OCI-LY1 (cell line): ENCODE data around the gene SMYD4.

Experiments used
- H2AFZ ChIP-seq: fragments of 200-600 bp; sonication (generic), shearing (Covaris generic); 2 replicates; pipeline ENCODE4 v1.6.0; 2014; ENCODE audit warnings: antibody characterized with exemption, mild to moderate bottlenecking, low read length
- H3F3A ChIP-seq: fragments of 200-600 bp; sonication (generic), shearing (Covaris generic); 2 replicates; pipeline ENCODE4 v1.6.0; 2014; ENCODE audit warnings: mild to moderate bottlenecking, antibody characterized with exemption, low read length, moderate library complexity; ENCODE audit not compliant: insufficient read depth
- H3K27ac ChIP-seq: fragments of 200-600 bp; sonication (generic); 2 replicates; pipeline ENCODE4 v1.5.1; 2014; ENCODE audit warnings: low read length, mixed run types, mild to moderate bottlenecking, low read depth; ENCODE audit not compliant: poor library complexity, severe bottlenecking
- H3K27me3 ChIP-seq: fragments of 200-600 bp; sonication (generic); 2 replicates; pipeline ENCODE4 v1.6.0; 2014; ENCODE audit warnings: antibody characterized with exemption, mild to moderate bottlenecking, low read length, moderate library complexity; ENCODE audit not compliant: insufficient read depth
- H3K36me3 ChIP-seq: fragments of 200-600 bp; sonication (generic); 2 replicates; pipeline ENCODE4 v1.6.1; 2014; ENCODE audit warnings: mild to moderate bottlenecking, antibody characterized with exemption, low read length, moderate library complexity, mixed read lengths; ENCODE audit not compliant: insufficient read depth
- H3K4me1 ChIP-seq: fragments of 200-600 bp; sonication (generic); 2 replicates; pipeline ENCODE4 v1.5.1; 2014; ENCODE audit warnings: mild to moderate bottlenecking, low read length, moderate library complexity; ENCODE audit not compliant: insufficient read depth, severe bottlenecking
- H3K4me2 ChIP-seq: fragments of 200-600 bp; sonication (generic), shearing (Covaris generic); 2 replicates; pipeline ENCODE4 v1.6.1; 2014; ENCODE audit warnings: low read length
- H3K4me3 ChIP-seq: fragments of 200-600 bp; sonication (generic); 2 replicates; pipeline ENCODE4 v1.5.1; 2014; ENCODE audit warnings: low read length, low read depth, mild to moderate bottlenecking, mixed read lengths; ENCODE audit not compliant: poor library complexity, severe bottlenecking
- H3K79me2 ChIP-seq: fragments of 200-600 bp; shearing (Covaris generic); 2 replicates; pipeline ENCODE4 v1.6.1; 2016; ENCODE audit warnings: mixed run types, low read length, mixed read lengths; ENCODE audit not compliant: insufficient read depth
- H3K9ac ChIP-seq: fragments of 200-600 bp; sonication (generic), shearing (Covaris generic); 2 replicates; pipeline ENCODE4 v1.6.1; 2014; ENCODE audit warnings: mild to moderate bottlenecking, low read length, mixed read lengths
- H3K9me2 ChIP-seq: fragments of 200-600 bp; sonication (generic), shearing (Covaris generic); 2 replicates; pipeline ENCODE4 v1.6.1; 2014; ENCODE audit warnings: low read depth, mild to moderate bottlenecking, low read length, mixed read lengths
- H3K9me3 ChIP-seq: fragments of 200-600 bp; shearing (Covaris generic); 2 replicates; pipeline ENCODE4 v1.6.1; 2014; ENCODE audit warnings: low read length, mixed read lengths
- H4K20me1 ChIP-seq: fragments of 200-600 bp; sonication (generic), shearing (Covaris generic); 2 replicates; pipeline ENCODE4 v1.6.0; 2016; ENCODE audit warnings: mild to moderate bottlenecking, low read length; ENCODE audit not compliant: insufficient read depth
- EZH2 ChIP-seq: fragments of 200-600 bp; sonication (generic), shearing (Covaris generic); IDR thresholded peaks from 2 replicates; pipeline ENCODE4 v1.8.0; 2017; ENCODE audit warnings: borderline replicate concordance, mixed run types, mild to moderate bottlenecking, antibody characterized with exemption, low read length, moderate library complexity, mixed read lengths
- TF ChIP-seq, protein P1 (sequence below): fragments of 200-600 bp; sonication (generic), shearing (Covaris generic); IDR thresholded peaks from 2 replicates; pipeline ENCODE4 v1.5.1; 2017; ENCODE audit warnings: mild to moderate bottlenecking, antibody characterized with exemption, low read length, moderate library complexity, mixed read lengths

SMYD4 gene

DNA sequence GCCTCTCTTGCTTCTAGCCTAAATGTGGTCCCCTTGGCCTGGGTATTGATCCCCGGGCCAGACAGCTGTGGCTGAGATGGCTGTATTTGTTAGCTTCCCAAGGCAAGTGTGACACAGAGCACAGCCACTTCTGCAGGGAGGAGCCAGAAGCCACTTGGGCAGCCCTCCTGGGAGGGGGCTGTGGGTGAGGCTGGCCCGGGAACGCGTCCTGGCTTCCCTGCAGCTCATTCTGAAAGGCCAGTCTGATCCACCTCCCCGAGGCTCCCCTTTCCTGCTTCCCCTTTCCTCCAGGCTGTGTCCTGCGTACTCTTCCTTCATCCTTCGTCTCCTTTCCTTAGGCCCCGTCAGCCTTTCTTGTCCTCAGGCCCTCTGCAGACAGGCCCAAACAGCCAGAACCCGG, 79.1 kb downstream of the SMYD4 start:
- Histone ChIP-seq H3K79me2 (no peaks in the 10 kb centered on the region), H3K4me1 (peaks cover 10% of the 10 kb centered on the region), H3K4me2 (no peak overlapping the region), H3F3A (no peaks in the 10 kb centered on the region), H3K36me3 (no peaks in the 10 kb centered on the region), H3K9me2 (no peaks in the 10 kb centered on the region), H2AFZ (no peak overlapping the region), H3K27me3 (peaks cover 3% of the 10 kb centered on the region; the same call in 1 of the 2 replicates), H3K9ac (no peak overlapping the region), H3K4me3 (no peak overlapping the region), H3K27ac (no peak overlapping the region), H4K20me1 (no peaks in the 10 kb centered on the region), H3K9me3 (no peaks in the 10 kb centered on the region)
- TF ChIP-seq, protein P1, sequence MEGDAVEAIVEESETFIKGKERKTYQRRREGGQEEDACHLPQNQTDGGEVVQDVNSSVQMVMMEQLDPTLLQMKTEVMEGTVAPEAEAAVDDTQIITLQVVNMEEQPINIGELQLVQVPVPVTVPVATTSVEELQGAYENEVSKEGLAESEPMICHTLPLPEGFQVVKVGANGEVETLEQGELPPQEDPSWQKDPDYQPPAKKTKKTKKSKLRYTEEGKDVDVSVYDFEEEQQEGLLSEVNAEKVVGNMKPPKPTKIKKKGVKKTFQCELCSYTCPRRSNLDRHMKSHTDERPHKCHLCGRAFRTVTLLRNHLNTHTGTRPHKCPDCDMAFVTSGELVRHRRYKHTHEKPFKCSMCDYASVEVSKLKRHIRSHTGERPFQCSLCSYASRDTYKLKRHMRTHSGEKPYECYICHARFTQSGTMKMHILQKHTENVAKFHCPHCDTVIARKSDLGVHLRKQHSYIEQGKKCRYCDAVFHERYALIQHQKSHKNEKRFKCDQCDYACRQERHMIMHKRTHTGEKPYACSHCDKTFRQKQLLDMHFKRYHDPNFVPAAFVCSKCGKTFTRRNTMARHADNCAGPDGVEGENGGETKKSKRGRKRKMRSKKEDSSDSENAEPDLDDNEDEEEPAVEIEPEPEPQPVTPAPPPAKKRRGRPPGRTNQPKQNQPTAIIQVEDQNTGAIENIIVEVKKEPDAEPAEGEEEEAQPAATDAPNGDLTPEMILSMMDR, result no peak
- no peak for TF ChIP-seq EZH2

DNA sequence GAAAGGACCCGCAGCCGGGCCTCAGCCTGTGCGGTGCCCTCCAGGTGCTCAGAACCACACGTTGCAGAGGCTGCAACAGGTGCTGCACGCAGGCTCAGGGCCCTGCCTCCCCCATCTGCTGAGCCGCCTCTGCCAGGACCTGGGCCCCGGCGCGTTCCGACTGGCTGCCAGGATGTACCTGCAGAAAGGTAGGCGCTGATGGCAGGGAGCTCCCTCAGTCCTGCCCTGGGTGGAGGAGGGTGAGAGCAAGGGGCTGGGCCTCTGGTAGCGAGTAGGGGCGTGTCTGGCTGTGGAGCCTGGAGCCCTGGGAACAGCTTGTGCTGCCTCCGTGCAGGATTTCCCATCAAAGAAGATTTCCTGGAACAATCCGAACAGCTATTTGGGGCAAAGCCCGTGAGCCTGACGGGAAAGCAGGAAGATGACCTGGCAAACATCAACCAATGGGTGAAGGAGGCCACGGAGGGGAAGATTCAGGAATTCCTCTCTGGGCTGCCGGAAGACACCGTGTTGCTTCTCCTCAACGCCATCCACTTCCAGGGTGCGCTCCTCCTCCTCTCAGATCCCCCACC, 82.6 kb downstream of the SMYD4 start:
- Histone ChIP-seq H3F3A (no peaks in the 10 kb centered on the region), H3K4me2 (no peak overlapping the region), H3K9me3 (no peaks in the 10 kb centered on the region), H3K36me3 (no peaks in the 10 kb centered on the region), H3K4me1 (peaks cover 2% of the 10 kb centered on the region), H3K9ac (no peak overlapping the region), H3K4me3 (no peak overlapping the region), H4K20me1 (no peaks in the 10 kb centered on the region), H2AFZ (no peak overlapping the region), H3K27me3 (no peaks in the 10 kb centered on the region; the same call in 1 of the 2 replicates), H3K27ac (no peak overlapping the region), H3K79me2 (no peaks in the 10 kb centered on the region), H3K9me2 (no peaks in the 10 kb centered on the region)
- TF ChIP-seq EZH2, result no peak
- TF ChIP-seq, protein P1, result no peak

DNA sequence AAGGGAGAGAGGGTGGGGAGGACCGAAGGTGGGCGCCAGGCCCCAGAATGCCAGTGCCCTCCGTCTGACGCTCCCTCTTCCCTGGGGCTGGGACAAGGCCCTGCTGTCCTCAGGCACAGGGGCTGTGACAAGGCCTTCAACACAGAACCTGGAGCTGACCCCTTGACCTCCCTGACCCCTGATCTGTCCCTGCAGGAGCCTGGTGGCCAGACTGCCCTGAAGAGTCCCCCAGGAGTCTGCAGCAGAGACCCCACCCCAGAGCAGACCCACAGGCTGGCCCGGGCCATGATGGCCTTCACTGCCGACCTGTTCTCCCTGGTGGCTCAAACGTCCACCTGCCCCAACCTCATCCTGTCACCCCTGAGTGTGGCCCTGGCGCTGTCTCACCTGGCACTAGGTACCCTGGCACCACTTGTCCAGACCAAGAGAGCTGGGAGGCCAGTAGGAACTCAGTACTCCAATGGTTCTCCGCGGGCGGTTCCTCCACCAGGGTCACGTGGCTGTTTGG, 84.1 kb downstream of the SMYD4 start:
- no peak overlapping the region for H2AFZ ChIP-seq
- no peak overlapping the region for H3K4me3 ChIP-seq
- H3F3A ChIP-seq, result no peaks in the 10 kb centered on the region
- no peak overlapping the region for H3K4me2 ChIP-seq
- H3K79me2 ChIP-seq, result no peaks in the 10 kb centered on the region
- no peaks in the 10 kb centered on the region for H3K9me3 ChIP-seq
- H3K36me3 ChIP-seq, result no peaks in the 10 kb centered on the region
- H3K27me3 ChIP-seq, result no peaks in the 10 kb centered on the region; the same call in 1 of the 2 replicates
- no peaks in the 10 kb centered on the region for H3K4me1 ChIP-seq
- no peaks in the 10 kb centered on the region for H4K20me1 ChIP-seq
- no peaks in the 10 kb centered on the region for H3K9me2 ChIP-seq
- H3K27ac ChIP-seq, result no peak overlapping the region
- H3K9ac ChIP-seq, result no peak overlapping the region
- no peak for TF ChIP-seq EZH2
- TF ChIP-seq, protein P1, result no peak
